Loucy (cell line): ENCODE measurements around the gene ZNF831.

ENCODE experiments used
- EZH2phosphoT487 ChIP-seq: fragments of 200-600 bp; IDR thresholded peaks from 2 replicates; pipeline ENCODE4 v1.6.1; 2018; ENCODE audit warnings: antibody characterized with exemption, mild to moderate bottlenecking, moderate library complexity, borderline replicate concordance
- TF ChIP-seq, protein P1 (sequence below): fragments of 200-600 bp; sonication (generic); conservative IDR thresholded peaks from 2 replicates; pipeline ENCODE4 v1.5.1; 2014; ENCODE audit warnings: mild to moderate bottlenecking, antibody characterized with exemption, low read length

DNA sequence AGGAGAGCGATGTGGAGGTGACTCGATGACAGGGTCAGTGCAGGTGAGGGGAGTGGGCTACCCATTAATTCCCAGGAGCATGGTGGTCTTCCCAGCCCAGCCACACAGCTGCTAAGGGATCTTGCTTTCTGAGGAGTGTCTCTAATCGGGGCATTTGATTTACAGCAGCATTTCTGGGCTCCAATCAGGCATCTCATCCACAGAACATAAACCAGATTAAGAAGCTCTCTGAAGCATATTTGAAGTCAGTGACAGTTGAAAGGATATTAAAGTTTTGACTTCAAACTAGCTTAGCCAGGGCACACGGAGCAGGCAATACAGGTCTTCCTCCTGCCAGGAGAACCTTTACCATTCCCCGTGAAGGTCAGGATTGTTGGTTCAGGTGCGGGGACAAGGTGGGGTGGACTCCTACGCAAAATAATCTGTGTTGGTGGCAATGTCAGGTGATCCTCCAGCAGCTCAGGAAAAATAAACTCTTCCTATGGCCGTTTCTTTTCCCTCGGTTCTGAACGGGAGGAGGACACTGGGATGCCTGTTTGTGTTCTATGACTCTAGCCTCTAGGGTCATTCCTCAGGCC is 39.9 kb upstream of the ZNF831 start:
- TF ChIP-seq, protein P1, sequence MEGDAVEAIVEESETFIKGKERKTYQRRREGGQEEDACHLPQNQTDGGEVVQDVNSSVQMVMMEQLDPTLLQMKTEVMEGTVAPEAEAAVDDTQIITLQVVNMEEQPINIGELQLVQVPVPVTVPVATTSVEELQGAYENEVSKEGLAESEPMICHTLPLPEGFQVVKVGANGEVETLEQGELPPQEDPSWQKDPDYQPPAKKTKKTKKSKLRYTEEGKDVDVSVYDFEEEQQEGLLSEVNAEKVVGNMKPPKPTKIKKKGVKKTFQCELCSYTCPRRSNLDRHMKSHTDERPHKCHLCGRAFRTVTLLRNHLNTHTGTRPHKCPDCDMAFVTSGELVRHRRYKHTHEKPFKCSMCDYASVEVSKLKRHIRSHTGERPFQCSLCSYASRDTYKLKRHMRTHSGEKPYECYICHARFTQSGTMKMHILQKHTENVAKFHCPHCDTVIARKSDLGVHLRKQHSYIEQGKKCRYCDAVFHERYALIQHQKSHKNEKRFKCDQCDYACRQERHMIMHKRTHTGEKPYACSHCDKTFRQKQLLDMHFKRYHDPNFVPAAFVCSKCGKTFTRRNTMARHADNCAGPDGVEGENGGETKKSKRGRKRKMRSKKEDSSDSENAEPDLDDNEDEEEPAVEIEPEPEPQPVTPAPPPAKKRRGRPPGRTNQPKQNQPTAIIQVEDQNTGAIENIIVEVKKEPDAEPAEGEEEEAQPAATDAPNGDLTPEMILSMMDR, result no peak
- TF ChIP-seq EZH2phosphoT487, result no peak
